ENCODE measurements around the gene ZIC4. TPM values are rescaled to one million over a fixed set of nuclear protein-coding genes. Genes with fewer than 3 reads are reported as not detected.

The ZIC4 gene
- total RNA-seq, 1 experiment from 2014 or later, result 0.21 TPM

GRCh38 chr3:147391781-147392624 is 14.3 kb downstream of the ZIC4 start:
- peak; percentile 63 for DNase-seq (ENCODE audit: low spot score)

GRCh38 chr3:147390589-147391569 is 15.5 kb downstream of the ZIC4 start:
- DNase-seq (ENCODE audit: low spot score), result no peak

- no peak for DNase-seq (ENCODE audit: low spot score)
Observed at GRCh38 chr3:147389717-147390116, 16.6 kb downstream of the ZIC4 start.

- DNase-seq (ENCODE audit: low spot score), result no peak
Observed at GRCh38 chr3:147388700-147389580, 17.4 kb downstream of the ZIC4 start.

- DNase-seq (ENCODE audit: low spot score), result no peak
Observed at GRCh38 chr3:147387885-147388699, 18.3 kb downstream of the ZIC4 start.

- no peak for DNase-seq (ENCODE audit: low spot score)
Observed at GRCh38 chr3:147387291-147387884, 19.0 kb downstream of the ZIC4 start.

GRCh38 chr3:147385059-147386012 is 21.0 kb downstream of the ZIC4 start:
- DNase-seq (ENCODE audit: low spot score), result no peak

- no peak for DNase-seq (ENCODE audit: low spot score)
Observed at GRCh38 chr3:147384210-147385058, 21.9 kb downstream of the ZIC4 start.

- no peak for DNase-seq (ENCODE audit: low spot score)
Observed at GRCh38 chr3:147383617-147384016, 22.7 kb downstream of the ZIC4 start.

- DNase-seq (ENCODE audit: low spot score), result no peak
Observed at GRCh38 chr3:147381596-147381995, 24.7 kb downstream of the ZIC4 start.

- no peak for DNase-seq (ENCODE audit: low spot score)
Observed at GRCh38 chr3:147380977-147381376, 25.4 kb downstream of the ZIC4 start.

GRCh38 chr3:147380387-147380951 is 25.9 kb downstream of the ZIC4 start:
- DNase-seq (ENCODE audit: low spot score), result no peak

GRCh38 chr3:147379651-147380050 is 26.7 kb downstream of the ZIC4 start:
- DNase-seq (ENCODE audit: low spot score), result no peak

GRCh38 chr3:147377412-147378367 is 28.7 kb downstream of the ZIC4 start:
- no peak for DNase-seq (ENCODE audit: low spot score)

GRCh38 chr3:147373301-147373700 is 33.0 kb downstream of the ZIC4 start:
- DNase-seq (ENCODE audit: low spot score), result no peak

GRCh38 chr3:147372525-147373027 is 33.8 kb downstream of the ZIC4 start:
- no peak for DNase-seq (ENCODE audit: low spot score)
